Measurements from ENCODE around the gene LGI1.

DNA sequence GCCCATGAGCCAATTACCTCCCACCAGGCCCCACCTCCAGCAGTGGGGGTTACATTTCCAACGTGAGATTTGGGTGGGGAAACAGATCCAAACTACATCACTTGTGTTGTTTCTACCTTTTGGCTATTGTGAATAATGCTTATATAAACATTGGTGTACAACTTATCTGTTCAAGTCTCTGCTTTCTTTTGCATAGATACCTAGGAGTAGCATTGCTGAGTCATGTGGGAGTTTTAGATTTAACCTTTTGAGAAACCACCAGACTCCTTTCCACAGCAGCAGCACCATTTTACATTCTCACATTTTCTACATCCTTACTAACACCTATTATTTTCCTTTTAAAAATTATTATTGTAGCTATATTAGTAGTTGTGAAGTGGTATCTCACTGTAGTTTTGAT is 41.0 kb upstream of the LGI1 start:
- TF ChIP-seq CTCF (IDR thresholded peaks at IDR 0.05; ENCODE audit: low read depth, low read length) (no peak), POLR2A (IDR thresholded peaks at IDR 0.05; ENCODE audit: extremely low read depth, insufficient read length) (no peak)
- TF ChIP-seq, protein P1, sequence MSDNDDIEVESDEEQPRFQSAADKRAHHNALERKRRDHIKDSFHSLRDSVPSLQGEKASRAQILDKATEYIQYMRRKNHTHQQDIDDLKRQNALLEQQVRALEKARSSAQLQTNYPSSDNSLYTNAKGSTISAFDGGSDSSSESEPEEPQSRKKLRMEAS (IDR thresholded peaks at IDR 0.05; ENCODE audit: low read depth, low read length) = no peak

All from NB4 (cell line).